ENCODE results near the gene TCL1B.
"Not testable (repeated sequence)": the region's sequence is repeated elsewhere in the genome, so short reads cannot be mapped to it uniquely, and the experiment has no call there.

The TCL1B gene

DNA sequence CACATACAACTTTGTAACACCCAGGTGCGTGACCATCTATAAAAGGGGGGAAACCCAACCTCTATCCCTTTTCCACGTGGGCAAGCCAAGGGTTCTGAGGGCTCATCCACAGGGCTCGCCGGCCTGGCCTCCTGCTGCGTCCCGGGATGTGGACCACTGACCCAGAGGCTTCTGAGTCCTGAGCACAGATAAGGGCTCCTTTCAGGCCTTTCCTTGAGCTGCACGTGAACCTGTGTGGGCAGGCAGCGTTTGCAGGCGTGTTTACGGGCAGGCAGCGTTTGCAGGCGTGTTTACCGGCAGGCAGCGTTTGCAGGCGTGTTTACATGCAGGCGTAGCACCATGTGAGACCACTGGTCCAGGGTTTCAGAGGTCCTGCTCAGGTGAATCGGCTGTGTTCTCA, 23.9 kb downstream of the TCL1B start:
- no peak overlapping the region for H3K27ac Mint-ChIP-seq
- H3K27me3 Mint-ChIP-seq, result peaks cover 13% of the 10 kb centered on the region
- H3K36me3 Mint-ChIP-seq, result no peaks in the 10 kb centered on the region

DNA sequence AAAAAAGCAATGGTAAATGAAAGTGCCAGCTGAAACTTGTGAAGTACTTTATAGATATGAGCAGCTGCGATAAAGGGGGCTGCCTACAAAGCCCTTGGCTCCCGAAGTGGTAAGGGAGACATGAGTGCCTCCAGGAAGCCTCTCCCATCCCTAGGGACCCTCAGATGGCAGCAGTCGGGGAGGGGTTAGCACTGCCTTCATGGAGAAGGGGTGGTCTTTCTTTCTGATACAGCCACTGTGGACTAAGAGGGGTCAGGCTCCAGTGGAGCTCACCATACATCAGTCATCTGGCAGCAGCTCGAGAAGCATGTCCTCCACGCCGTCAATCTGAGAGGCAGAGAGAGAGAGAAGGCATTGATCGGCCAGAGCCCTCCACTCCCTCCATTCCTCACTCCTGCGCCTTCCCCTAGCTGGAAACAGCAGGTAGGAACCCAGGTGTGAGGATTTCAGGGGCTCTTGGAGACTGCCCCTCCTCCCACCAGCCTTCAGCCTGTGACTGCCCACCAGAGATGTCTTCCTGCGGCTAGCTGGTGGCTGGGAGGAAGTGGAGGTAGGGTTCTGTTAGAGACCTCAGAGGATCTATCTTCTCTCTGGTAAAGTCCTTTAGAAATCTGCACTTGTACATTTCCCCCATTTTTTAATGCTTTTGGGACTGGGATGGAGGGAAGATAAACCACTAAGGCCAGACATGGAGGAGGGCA, 25.4 kb downstream of the TCL1B start:
- no peak overlapping the region for H3K4me3 Mint-ChIP-seq

More for the DNA sequence above, 23.9 kb downstream of the TCL1B start:
- H3K4me3 Mint-ChIP-seq, result no peak overlapping the region
- H3K4me1 Mint-ChIP-seq, result no peaks in the 10 kb centered on the region
- no peaks in the 10 kb centered on the region for H3K9me3 Mint-ChIP-seq

DNA sequence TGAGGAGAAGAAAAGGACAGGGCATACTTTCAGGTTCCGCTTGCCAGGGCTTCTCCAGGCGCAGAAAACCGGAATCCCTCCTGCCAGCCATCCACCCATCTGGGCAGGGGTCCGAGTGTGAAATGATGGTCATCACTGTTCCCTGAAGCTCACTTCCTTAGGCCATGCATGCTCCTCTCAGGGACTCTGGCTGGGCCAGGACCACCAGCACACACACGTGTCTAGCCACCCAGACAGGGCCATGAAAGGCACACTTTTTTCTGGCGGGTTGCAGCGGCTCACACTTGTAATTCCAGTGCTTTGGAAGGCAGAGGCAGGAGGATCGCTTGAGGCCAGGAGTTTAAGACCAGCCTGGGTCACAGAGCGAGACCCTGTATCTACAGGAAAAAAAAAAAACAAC, 26.2 kb downstream of the TCL1B start:
- Mint-ChIP-seq H3K27ac (no peak overlapping the region), H3K4me1 (no peaks in the 10 kb centered on the region), H3K36me3 (no peaks in the 10 kb centered on the region), H3K27me3 (peaks cover 12% of the 10 kb centered on the region), H3K9me3 (no peaks in the 10 kb centered on the region), H3K4me3 (no peak overlapping the region)

More for the DNA sequence above, 25.4 kb downstream of the TCL1B start:
- Mint-ChIP-seq H3K36me3 (no peaks in the 10 kb centered on the region), H3K4me1 (no peaks in the 10 kb centered on the region), H3K27me3 (peaks cover 12% of the 10 kb centered on the region), H3K27ac (no peak overlapping the region), H3K9me3 (no peaks in the 10 kb centered on the region)

DNA sequence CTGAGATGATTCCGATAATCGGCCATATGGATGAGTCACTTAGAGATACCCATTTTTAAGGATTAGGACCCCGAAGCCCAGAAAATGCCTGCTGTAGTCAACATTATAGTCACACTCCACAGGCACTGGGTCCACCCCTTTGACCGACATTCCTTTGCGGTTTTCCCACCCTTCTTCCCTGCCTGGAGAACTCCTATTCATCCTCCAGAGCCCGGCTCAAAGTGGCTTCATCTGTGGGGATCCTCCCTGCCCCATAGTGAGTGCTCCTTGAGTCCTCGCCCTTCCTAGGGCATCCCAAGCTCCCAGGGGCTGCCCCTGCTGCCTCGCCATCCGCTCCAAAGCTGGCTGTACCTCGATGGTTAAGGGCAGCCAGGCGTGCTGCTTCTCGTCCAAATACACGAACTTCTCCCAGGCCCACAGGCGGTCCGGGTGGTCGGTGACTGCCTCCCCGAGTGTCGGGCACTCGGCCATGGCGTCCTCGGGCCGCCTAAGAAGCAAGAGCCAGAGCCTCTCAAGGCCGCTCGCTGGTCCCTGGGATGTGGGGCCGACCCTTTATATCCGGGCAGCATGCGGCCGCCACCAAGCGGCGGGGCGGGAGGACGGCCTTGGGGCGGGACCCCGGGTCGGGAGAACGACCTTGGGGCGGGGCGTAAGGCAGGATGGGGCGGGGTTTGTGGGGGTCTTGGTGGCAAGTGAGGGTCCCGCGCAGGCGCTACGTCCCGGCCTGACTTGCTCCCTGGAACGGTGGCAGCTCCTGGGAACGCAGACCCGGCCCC, 27.6 kb downstream of the TCL1B start, which contains the start of gene TCL1A:
TSS of gene TCL1A (minus strand) at position 530 of the 776 bp plus-strand sequence. CDS start at position 471, 59 bp downstream.
- no peak within 1 kb of the TSS for H3K4me3 Mint-ChIP-seq
- H3K27ac Mint-ChIP-seq, result no peak within 1 kb of the TSS
- H3K4me1 Mint-ChIP-seq, result no peaks in the 10 kb centered on the region
- H3K9me3 Mint-ChIP-seq, result no peaks in the 10 kb centered on the region
- peaks cover 11% of the 10 kb centered on the region for H3K27me3 Mint-ChIP-seq
- no peaks in the 10 kb centered on the region for H3K36me3 Mint-ChIP-seq

DNA sequence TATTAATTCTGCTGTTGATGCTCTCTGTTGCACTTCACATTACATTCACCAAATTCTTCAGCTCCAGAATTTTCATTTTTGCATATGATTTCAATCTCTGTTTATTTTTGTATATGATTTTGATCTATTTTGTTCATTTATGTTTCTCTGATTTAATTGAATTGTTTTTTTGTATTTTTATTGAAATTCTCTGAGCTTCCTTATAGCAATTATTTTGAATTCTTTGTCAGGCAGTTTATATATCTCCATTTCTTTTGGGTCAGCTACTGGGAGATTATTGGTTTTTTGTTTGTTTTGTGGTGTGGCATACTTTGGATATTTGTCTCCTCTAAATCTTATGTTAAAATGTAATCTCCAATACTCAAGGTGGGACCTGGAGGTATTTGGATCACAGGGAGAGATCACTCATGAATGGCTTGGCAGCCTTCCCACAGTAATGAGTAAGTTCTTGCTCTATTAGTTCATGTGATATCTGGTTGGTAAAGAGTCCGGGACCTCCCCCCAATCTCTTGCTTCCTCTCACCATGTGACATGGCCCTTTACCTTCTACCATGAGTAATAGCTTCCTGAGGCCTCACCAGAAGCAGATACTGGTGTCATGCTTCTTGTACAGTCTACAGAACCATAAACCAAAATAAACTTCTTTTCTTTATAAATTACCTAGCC, 36.4 kb downstream of the TCL1B start:
- H3K9me3 Mint-ChIP-seq, result peaks cover 19% of the 10 kb centered on the region
- peaks cover 27% of the 10 kb centered on the region for H3K27me3 Mint-ChIP-seq
- H3K4me3 Mint-ChIP-seq, result no peak overlapping the region
- H3K4me1 Mint-ChIP-seq, result no peaks in the 10 kb centered on the region
- no peak overlapping the region for H3K27ac Mint-ChIP-seq
- H3K36me3 Mint-ChIP-seq, result peaks cover 5% of the 10 kb centered on the region

DNA sequence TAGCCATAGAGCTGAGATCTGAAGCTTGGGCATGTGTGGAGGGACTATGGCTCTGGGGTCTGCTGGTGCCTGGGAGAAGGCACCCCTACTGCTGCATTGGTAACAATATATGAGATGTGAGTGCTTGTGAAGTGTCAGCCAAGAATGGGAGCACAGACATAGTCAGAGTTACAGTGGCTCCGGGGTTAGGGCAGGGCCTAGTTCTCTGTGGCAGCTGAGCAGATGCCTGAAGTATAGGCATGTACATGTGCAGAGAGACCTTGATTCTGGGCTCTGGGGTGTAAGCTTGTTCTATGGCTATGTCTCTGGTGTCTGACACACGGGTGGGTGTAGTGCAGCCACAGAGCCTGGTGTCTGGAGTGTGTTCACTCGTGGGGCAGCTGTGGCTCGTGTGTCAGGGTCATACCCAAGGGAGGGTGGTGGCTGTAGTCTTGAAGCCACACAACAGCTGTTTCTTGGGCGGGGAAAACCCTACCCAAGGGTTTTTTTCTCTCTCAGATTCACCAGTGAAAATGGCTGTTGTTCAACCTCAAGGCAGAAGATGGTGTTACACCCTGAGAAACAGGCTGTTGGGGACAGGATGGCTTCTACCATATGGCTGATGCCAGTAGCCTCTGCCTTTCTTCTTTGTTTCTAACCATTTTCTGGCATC, 39.6 kb downstream of the TCL1B start:
- peaks cover 39% of the 10 kb centered on the region for H3K27me3 Mint-ChIP-seq
- peaks cover 19% of the 10 kb centered on the region for H3K9me3 Mint-ChIP-seq
- no peak overlapping the region for H3K27ac Mint-ChIP-seq
- H3K36me3 Mint-ChIP-seq, result peaks cover 5% of the 10 kb centered on the region
- no peak overlapping the region for H3K4me3 Mint-ChIP-seq
- no peaks in the 10 kb centered on the region for H3K4me1 Mint-ChIP-seq

DNA sequence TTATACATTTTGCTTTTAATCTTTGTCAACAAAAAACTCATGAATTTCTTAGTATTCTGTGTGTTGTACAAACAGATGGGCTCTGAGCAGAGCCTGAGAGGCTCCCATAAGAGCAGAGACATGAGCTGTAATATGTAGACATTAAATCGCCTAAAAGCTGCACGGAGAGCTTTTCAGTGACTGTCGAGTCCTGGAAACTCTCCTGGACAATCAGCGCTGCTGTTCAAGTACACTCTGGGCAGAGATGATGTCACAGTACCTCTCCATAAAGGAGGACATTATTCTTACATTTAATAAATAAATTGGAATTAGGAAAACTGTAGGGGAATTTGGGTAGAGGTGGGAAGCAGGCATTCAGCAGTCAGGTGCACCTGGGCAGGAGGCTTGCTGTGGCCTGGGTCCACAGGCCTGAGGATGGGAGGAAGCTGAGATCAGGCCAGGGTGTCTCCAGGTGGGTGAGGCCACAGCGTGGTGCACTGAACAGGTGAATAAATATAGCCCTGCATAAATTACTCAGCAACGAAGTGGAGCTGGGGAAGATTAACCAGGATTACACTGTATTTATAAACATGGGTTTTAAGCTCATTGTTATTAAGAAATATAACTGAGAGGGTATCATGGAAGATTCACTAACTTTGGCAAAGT, 41.0 kb downstream of the TCL1B start:
- Mint-ChIP-seq H3K9me3 (peaks cover 15% of the 10 kb centered on the region), H3K4me3 (no peak overlapping the region), H3K4me1 (no peaks in the 10 kb centered on the region)

DNA sequence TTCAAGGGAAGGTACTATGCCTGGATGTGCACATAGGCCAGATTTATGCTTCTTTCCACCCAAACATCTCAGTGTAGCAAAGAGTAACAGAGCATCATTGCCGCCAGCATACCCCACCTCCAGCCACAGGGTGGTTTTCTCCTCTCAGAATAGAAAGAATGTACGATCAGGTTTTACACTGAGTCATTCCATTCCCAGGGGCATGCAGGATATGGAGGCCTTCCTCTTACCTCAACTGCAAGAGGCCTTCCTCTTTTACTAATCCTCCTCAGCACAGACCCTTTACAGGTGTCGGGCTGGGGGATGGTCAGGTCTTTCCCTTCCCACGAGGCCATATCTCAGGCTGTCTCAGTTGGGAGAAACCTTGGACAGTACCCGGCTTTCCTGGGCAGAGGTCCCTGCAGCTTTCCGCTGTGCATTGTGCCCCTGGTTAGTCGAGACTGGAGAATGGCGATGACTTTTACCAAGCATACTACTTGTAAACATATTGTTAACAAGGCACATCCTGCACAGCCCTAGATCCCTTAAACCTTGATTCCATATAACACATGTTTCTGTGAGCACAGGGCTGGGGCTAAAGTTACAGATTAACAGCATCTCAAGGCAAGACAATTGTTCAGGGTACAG, 43.3 kb downstream of the TCL1B start:
- H3K27me3 Mint-ChIP-seq, result peaks cover 34% of the 10 kb centered on the region
- not testable (repeated sequence) for H3K4me1 Mint-ChIP-seq, H3K27ac Mint-ChIP-seq, H3K4me3 Mint-ChIP-seq, H3K36me3 Mint-ChIP-seq, H3K9me3 Mint-ChIP-seq

More for the DNA sequence above, 41.0 kb downstream of the TCL1B start:
- Mint-ChIP-seq H3K36me3 (peaks cover 5% of the 10 kb centered on the region), H3K27me3 (peaks cover 47% of the 10 kb centered on the region), H3K27ac (no peak overlapping the region)

DNA sequence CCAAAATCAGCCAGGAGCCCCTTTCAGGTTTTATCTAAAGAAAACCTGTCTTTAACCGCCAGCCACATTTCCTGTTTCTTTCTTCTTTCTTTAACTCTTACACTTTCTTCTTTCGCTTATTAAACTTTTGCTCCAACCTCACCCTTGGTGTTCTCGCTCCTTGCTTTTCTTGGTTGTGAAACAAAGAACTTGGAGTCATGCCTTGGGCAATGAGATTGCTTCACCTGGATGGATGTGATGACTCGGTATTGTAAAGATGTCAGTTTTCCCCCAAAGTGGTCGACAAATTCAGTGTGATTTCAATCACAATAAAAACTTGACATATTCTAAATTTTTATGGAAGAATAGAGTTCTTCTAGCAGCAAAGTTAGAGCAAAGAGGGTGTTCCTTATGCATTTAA, 43.9 kb downstream of the TCL1B start:
- Mint-ChIP-seq H3K4me1 (no peaks in the 10 kb centered on the region), H3K4me3 (no peak overlapping the region), H3K9me3 (no peaks in the 10 kb centered on the region), H3K27me3 (peaks cover 32% of the 10 kb centered on the region), H3K36me3 (no peaks in the 10 kb centered on the region), H3K27ac (no peak overlapping the region)

DNA sequence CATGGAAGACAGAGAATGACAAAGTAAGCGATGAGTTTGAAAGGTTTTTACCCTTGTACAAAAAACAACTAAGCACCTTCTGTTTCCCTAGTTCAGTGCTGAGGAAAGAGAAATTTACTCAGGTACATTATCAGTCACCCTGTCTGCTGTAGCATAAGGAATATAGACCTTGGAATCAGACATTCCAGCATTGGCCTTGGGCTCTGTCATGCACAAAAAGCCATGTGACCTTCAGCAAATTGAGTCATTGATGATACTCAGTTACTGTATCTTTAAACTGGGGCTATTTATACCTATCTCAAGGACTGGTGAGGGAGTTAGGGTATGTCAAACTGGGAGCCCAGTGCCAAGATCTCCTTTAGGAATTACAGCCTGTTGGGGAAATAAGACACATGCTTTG, 47.0 kb downstream of the TCL1B start:
- Mint-ChIP-seq H3K27ac (no peak overlapping the region), H3K4me3 (no peak overlapping the region), H3K4me1 (no peaks in the 10 kb centered on the region), H3K9me3 (no peaks in the 10 kb centered on the region), H3K36me3 (no peaks in the 10 kb centered on the region), H3K27me3 (peaks cover 23% of the 10 kb centered on the region)

DNA sequence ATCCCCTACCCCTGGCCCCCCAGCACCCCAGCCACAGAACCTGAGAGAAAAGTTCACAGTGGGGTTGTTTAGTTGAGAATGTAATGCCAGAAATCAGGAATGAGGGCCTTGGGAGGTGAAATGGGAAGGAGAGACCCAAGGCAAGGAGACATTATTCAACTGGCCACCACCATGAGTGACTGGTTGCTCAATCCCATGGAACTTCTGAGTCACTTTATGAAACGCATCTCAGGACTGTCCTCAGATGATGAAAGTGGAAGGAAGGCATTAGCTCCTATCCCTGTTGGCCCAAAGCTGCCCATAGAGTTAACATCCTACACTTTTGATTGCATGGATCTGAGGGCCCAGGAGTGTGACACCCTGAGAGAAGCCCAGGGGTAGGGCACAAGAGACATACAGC, 53.1 kb downstream of the TCL1B start:
- Mint-ChIP-seq H3K4me1 (peaks cover 6% of the 10 kb centered on the region), H3K36me3 (peaks cover 5% of the 10 kb centered on the region), H3K27ac (no peak overlapping the region), H3K4me3 (no peak overlapping the region), H3K27me3 (no peaks in the 10 kb centered on the region), H3K9me3 (peaks cover 6% of the 10 kb centered on the region)

DNA sequence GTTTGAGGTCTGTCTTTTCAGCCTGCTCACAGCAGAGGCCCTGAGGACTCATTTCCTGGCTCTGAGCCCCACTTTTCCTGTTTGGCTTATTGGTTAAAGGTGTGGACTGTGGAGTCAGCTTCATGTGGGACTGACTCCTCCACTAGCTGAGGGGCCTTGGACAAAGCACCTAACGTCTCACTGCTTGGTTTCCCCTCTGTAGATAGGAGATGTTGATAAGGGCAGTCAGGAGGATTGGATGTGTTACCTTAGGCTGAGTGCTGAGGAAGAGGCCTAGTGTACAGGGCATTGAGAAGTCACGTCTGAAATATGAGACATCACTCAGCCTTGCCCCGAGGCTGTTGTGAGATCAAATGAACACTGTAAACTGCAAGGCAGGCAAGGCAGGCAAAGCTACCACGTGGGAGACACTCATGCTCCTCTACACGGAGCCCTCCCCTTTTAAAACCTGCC, 54.8 kb downstream of the TCL1B start:
- H3K27ac Mint-ChIP-seq, result no peak overlapping the region
- no peak overlapping the region for H3K4me3 Mint-ChIP-seq
- peaks cover 5% of the 10 kb centered on the region for H3K36me3 Mint-ChIP-seq
- peaks cover 2% of the 10 kb centered on the region for H3K27me3 Mint-ChIP-seq
- H3K9me3 Mint-ChIP-seq, result peaks cover 6% of the 10 kb centered on the region
- peaks cover 6% of the 10 kb centered on the region for H3K4me1 Mint-ChIP-seq

DNA sequence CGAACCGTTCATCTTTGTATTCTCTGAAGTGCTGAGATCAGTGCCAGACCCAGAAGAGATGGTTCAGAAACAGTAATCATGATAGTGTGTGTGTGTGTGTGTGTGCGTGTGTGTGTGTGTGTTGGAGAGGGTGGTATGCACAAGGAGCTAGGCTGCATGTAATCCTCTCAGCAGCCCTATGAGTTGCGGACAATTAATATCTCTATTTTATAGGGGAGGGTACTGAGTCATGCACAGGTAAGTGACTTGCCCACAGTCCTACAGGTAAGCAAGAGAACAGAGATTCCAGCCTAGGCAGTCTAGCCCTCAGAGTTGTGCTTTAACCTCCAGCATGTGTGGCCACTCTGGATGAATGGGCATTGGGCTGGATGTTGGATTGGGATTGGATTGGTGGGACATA, 55.6 kb downstream of the TCL1B start:
- peaks cover 6% of the 10 kb centered on the region for H3K9me3 Mint-ChIP-seq
- H3K4me3 Mint-ChIP-seq, result no peak overlapping the region
- peaks cover 2% of the 10 kb centered on the region for H3K27me3 Mint-ChIP-seq
- no peak overlapping the region for H3K27ac Mint-ChIP-seq
- H3K36me3 Mint-ChIP-seq, result peaks cover 5% of the 10 kb centered on the region
- peaks cover 6% of the 10 kb centered on the region for H3K4me1 Mint-ChIP-seq

Measured in activated naive CD4-positive, alpha-beta T cell treated with anti-CD3 and anti-CD28 coated beads, Interleukin-2, amount 50 U/mL, for 24 hours (primary cell).